ENCODE measurements around the gene UBP1.

UBP1 gene

GRCh38 chr3:33439546-33440327, 468 bp downstream of the UBP1 start (continued):
- TF ChIP-seq REST (tag by site-specific recombination; IDR thresholded peaks at IDR 0.05) (peak; percentile 20; the same call in 1 of the 2 replicates), ZNF239 (tag by site-specific recombination; IDR thresholded peaks at IDR 0.05) (no peak), KLF10 (tag by site-specific recombination; IDR thresholded peaks at IDR 0.05) (no peak), ZNF664 (tag by site-specific recombination; IDR thresholded peaks at IDR 0.05) (no peak), ZNF837 (tag by site-specific recombination; IDR thresholded peaks at IDR 0.05) (no peak), ZNF391 (tag by site-specific recombination; IDR thresholded peaks at IDR 0.05; ENCODE audit: borderline replicate concordance, low read depth) (no peak), ZBTB26 (tag by site-specific recombination; optimal IDR thresholded peaks at IDR 0.05) (peak; percentile 77), ZNF670 (tag by site-specific recombination; IDR thresholded peaks at IDR 0.05; ENCODE audit: low read depth) (no peak), ZNF510 (tag by site-specific recombination; IDR thresholded peaks at IDR 0.05; ENCODE audit: insufficient replicate concordance) (no peak), ZNF660 (tag by site-specific recombination; IDR thresholded peaks at IDR 0.05) (no peak), ZNF37A (tag by site-specific recombination; IDR thresholded peaks at IDR 0.05) (no peak), ZFP69B (tag by site-specific recombination; IDR thresholded peaks at IDR 0.05) (no peak), ZNF776 (tag by site-specific recombination; IDR thresholded peaks at IDR 0.05; ENCODE audit: borderline replicate concordance) (no peak), ZNF701 (tag by site-specific recombination; IDR thresholded peaks at IDR 0.05) (no peak), ZNF366 (tag by site-specific recombination; conservative IDR thresholded peaks at IDR 0.05) (no peak), ZNF600 (tag by site-specific recombination; IDR thresholded peaks at IDR 0.05) (0 out of 2 replicates have a peak, but pooled peaks have one; percentile 38), ZNF629 (tag by site-specific recombination; IDR thresholded peaks at IDR 0.05) (no peak), IKZF3 (tag by site-specific recombination; IDR thresholded peaks at IDR 0.05) (no peak), GLI2 (tag by site-specific recombination; IDR thresholded peaks at IDR 0.05; ENCODE audit: borderline replicate concordance, low read depth) (no peak), ZNF18 (tag by site-specific recombination; IDR thresholded peaks at IDR 0.05) (no peak), SALL2 (tag by site-specific recombination; IDR thresholded peaks at IDR 0.05; ENCODE audit: borderline replicate concordance) (no peak), ZBTB6 (tag by site-specific recombination; IDR thresholded peaks at IDR 0.05) (peak; percentile 74), ZNF544 (tag by site-specific recombination; IDR thresholded peaks at IDR 0.05) (no peak), ZNF211 (tag by site-specific recombination; IDR thresholded peaks at IDR 0.05; ENCODE audit: low read depth) (no peak), ZNF184 (tag by site-specific recombination; IDR thresholded peaks at IDR 0.05) (no peak), ZIC2 (tag by site-specific recombination; IDR thresholded peaks at IDR 0.05) (peak; percentile 69), ZNF488 (tag by site-specific recombination; IDR thresholded peaks at IDR 0.05) (no peak), ZNF501 (tag by site-specific recombination; IDR thresholded peaks at IDR 0.05) (0 out of 2 replicates have a peak, but pooled peaks have one; percentile 32), ZNF585B (tag by site-specific recombination; IDR thresholded peaks at IDR 0.05) (no peak), ELK4 (IDR thresholded peaks at IDR 0.05; ENCODE audit: borderline replicate concordance, low read depth, low read length) (no peak), ZNF16 (tag by site-specific recombination; IDR thresholded peaks at IDR 0.05; ENCODE audit: low read depth) (no peak)
